DOHH2 (cell line): ENCODE data around the gene ANKS1B.
"Not testable (repeated sequence)": the region's sequence is repeated elsewhere in the genome, so short reads cannot be mapped to it uniquely, and the experiment has no call there.

ENCODE experiments used
- H3F3A ChIP-seq: fragments of 200-600 bp; sonication (generic), shearing (Covaris generic); 2 replicates; pipeline ENCODE4 v1.6.0; 2016; ENCODE audit warnings: antibody characterized with exemption, mild to moderate bottlenecking; ENCODE audit not compliant: control insufficient read depth, insufficient read depth
- H3K27ac ChIP-seq: fragments of 200-600 bp; sonication (generic); 2 replicates; pipeline ENCODE4 v1.5.1; 2014; ENCODE audit warnings: low read depth, mild to moderate bottlenecking, low read length, moderate library complexity
- H3K27me3 ChIP-seq: fragments of 200-600 bp; sonication (generic); 2 replicates; pipeline ENCODE4 v1.6.1; 2014; ENCODE audit warnings: mild to moderate bottlenecking, low read length, mixed read lengths; ENCODE audit not compliant: control insufficient read depth
- H3K36me3 ChIP-seq: fragments of 200-600 bp; sonication (generic); 2 replicates; pipeline ENCODE4 v1.6.1; 2014; ENCODE audit warnings: mild to moderate bottlenecking, low read length, moderate library complexity, mixed read lengths; ENCODE audit not compliant: control insufficient read depth
- H3K4me1 ChIP-seq: fragments of 200-600 bp; sonication (generic); 2 replicates; pipeline ENCODE4 v1.6.1; 2014; ENCODE audit warnings: mild to moderate bottlenecking, low read length, mixed read lengths; ENCODE audit not compliant: control insufficient read depth
- H3K4me2 ChIP-seq: fragments of 200-600 bp; sonication (generic); 2 replicates; pipeline ENCODE4 v1.6.0; 2014; ENCODE audit warnings: mild to moderate bottlenecking, low read length, moderate library complexity
- H3K4me3 ChIP-seq: fragments of 200-600 bp; sonication (generic); 2 replicates; pipeline ENCODE4 v1.5.1; 2014; ENCODE audit warnings: mild to moderate bottlenecking, low read length, mixed read lengths
- H3K79me2 ChIP-seq: fragments of 200-600 bp; sonication (generic); 2 replicates; pipeline ENCODE4 v1.6.1; 2014; ENCODE audit warnings: mild to moderate bottlenecking, low read length, mixed read lengths; ENCODE audit not compliant: control insufficient read depth
- H3K9me2 ChIP-seq: fragments of 200-600 bp; sonication (generic); replicated peaks from 2 replicates; pipeline ENCODE4 v1.6.1; 2014; ENCODE audit warnings: mild to moderate bottlenecking, low read length, mixed read lengths; ENCODE audit not compliant: control insufficient read depth
- H3K9me3 ChIP-seq: fragments of 200-600 bp; sonication (generic); 2 replicates; pipeline ENCODE4 v1.6.1; 2014; ENCODE audit warnings: antibody characterized with exemption, low read length, mixed read lengths; ENCODE audit not compliant: control insufficient read depth, insufficient read depth
- H4K20me1 ChIP-seq: fragments of 200-600 bp; sonication (generic); 2 replicates; pipeline ENCODE4 v1.6.0; 2014; ENCODE audit warnings: low read depth, mild to moderate bottlenecking, antibody characterized with exemption, low read length, moderate library complexity; ENCODE audit not compliant: control insufficient read depth, insufficient read depth
- CTCF ChIP-seq: fragments of 200-600 bp; sonication (generic); IDR thresholded peaks from one replicate; pipeline ENCODE4 v1.5.1; 2014; ENCODE audit warnings: antibody characterized with exemption, mild to moderate bottlenecking, low read depth, low read length; ENCODE audit not compliant: poor library complexity, severe bottlenecking
- EZH2phosphoT487 ChIP-seq: fragments of 200-600 bp; sonication (generic); IDR thresholded peaks from 2 replicates; pipeline ENCODE4 v1.6.1; 2017; ENCODE audit warnings: borderline replicate concordance, mild to moderate bottlenecking, antibody characterized with exemption, low read length, moderate library complexity, mixed read lengths

The ANKS1B gene

GRCh38 chr12:99036566-99036965 is 948.2 kb downstream of the ANKS1B start:
- H3K36me3 ChIP-seq, result no peaks in the 10 kb centered on the region
- H3K4me2 ChIP-seq, result no peak overlapping the region
- no peaks in the 10 kb centered on the region for H3K4me1 ChIP-seq
- H3K27me3 ChIP-seq, result no peaks in the 10 kb centered on the region
- no peak overlapping the region for H3K27ac ChIP-seq
- no peaks in the 10 kb centered on the region for H4K20me1 ChIP-seq
- no peaks in the 10 kb centered on the region for H3F3A ChIP-seq
- no peak for TF ChIP-seq EZH2phosphoT487
- no peaks in the 10 kb centered on the region for H3K79me2 ChIP-seq
- H3K9me3 ChIP-seq, result no peaks in the 10 kb centered on the region
- H3K4me3 ChIP-seq, result no peak overlapping the region
- no peaks in the 10 kb centered on the region for H3K9me2 ChIP-seq

- Histone ChIP-seq H3K9me2 (no peaks in the 10 kb centered on the region), H3K27me3 (no peaks in the 10 kb centered on the region), H3F3A (no peaks in the 10 kb centered on the region), H3K27ac (no peak overlapping the region), H3K4me2 (no peak overlapping the region), H4K20me1 (no peaks in the 10 kb centered on the region), H3K36me3 (no peaks in the 10 kb centered on the region), H3K79me2 (no peaks in the 10 kb centered on the region), H3K9me3 (no peaks in the 10 kb centered on the region), H3K4me3 (no peak overlapping the region), H3K4me1 (no peaks in the 10 kb centered on the region)
- TF ChIP-seq EZH2phosphoT487 (no peak), CTCF (no peak)
Observed at GRCh38 chr12:99035803-99036202, 948.9 kb downstream of the ANKS1B start.

GRCh38 chr12:99034201-99034600 is 950.5 kb downstream of the ANKS1B start:
- not testable (repeated sequence) for H3K4me1 ChIP-seq, H3K4me2 ChIP-seq, H3K36me3 ChIP-seq

GRCh38 chr12:99029511-99030271 is 955.0 kb downstream of the ANKS1B start:
- no peaks in the 10 kb centered on the region for H3K9me3 ChIP-seq
- H3K4me1 ChIP-seq, result peaks cover 8% of the 10 kb centered on the region; the same call in 1 of the 2 replicates
- no peak overlapping the region for H3K4me2 ChIP-seq
- no peak overlapping the region for H3K4me3 ChIP-seq
- no peaks in the 10 kb centered on the region for H3K36me3 ChIP-seq
- H4K20me1 ChIP-seq, result no peaks in the 10 kb centered on the region
- no peaks in the 10 kb centered on the region for H3K27me3 ChIP-seq
- TF ChIP-seq CTCF (no peak), EZH2phosphoT487 (no peak)
- no peak overlapping the region for H3K27ac ChIP-seq
- H3K9me2 ChIP-seq, result no peaks in the 10 kb centered on the region
- H3K79me2 ChIP-seq, result no peaks in the 10 kb centered on the region
- no peaks in the 10 kb centered on the region for H3F3A ChIP-seq

More at GRCh38 chr12:99034201-99034600, 950.5 kb downstream of the ANKS1B start:
- H4K20me1 ChIP-seq, H3F3A ChIP-seq, H3K27ac ChIP-seq, H3K27me3 ChIP-seq, H3K9me3 ChIP-seq, H3K9me2 ChIP-seq, H3K4me3 ChIP-seq, H3K79me2 ChIP-seq: not testable (repeated sequence)
